PC-9 (cell line): Measurements from ENCODE around the gene SRY. TPM values are rescaled to one million over a fixed set of nuclear protein-coding genes. Genes with fewer than 3 reads are reported as not detected.

Experiments used
- BruUV-seq: library from RNA; stranded (reverse); fragments of 400-500 nt; replicated peaks from 2 replicates; lab custom pipeline; 2021; lab: Mats Ljungman, UMichigan
- CTCF ChIA-PET: fragments of 300-600 bp; sonication (Branson Sonifier 250); formaldehyde crosslinking; loops from one replicate; lab custom pipeline; 2022; ENCODE audit warnings: antibody characterized with exemption; lab: Charles Lee
- POLR2A ChIA-PET: fragments of 300-600 bp; sonication (Branson Sonifier 250); formaldehyde crosslinking; loops from one replicate; lab custom pipeline; 2022; ENCODE audit warnings: antibody characterized with exemption; ENCODE audit not compliant: unreplicated experiment; lab: Charles Lee
- DNase-seq, 2 experiments: peaks; one replicate each; pipeline versions ENCODE4 v3.0.0 to v3.0.0-alpha.2; 2015 to 2022; ENCODE audit warnings: mixed read lengths in 1 of 2
- H2AFZ ChIP-seq: fragments of 200-600 bp; sonication (generic); 2 replicates; pipeline ENCODE4 v1.8.1; 2017; ENCODE audit warnings: antibody characterized with exemption
- H3F3A ChIP-seq: fragments of 200-600 bp; sonication (generic); 2 replicates; pipeline ENCODE4 v1.8.1; 2017; ENCODE audit warnings: antibody characterized with exemption, mild to moderate bottlenecking, low read depth; ENCODE audit not compliant: insufficient read depth
- H3K27ac ChIP-seq: fragments of 200-600 bp; sonication (generic); 2 replicates; pipeline ENCODE4 v1.6.1; 2016; ENCODE audit warnings: mixed run types
- H3K27me3 ChIP-seq: fragments of 200-600 bp; sonication (generic); 2 replicates; pipeline ENCODE4 v1.6.1; 2016; ENCODE audit warnings: low read depth, mixed run types; ENCODE audit not compliant: insufficient read depth
- H3K36me3 ChIP-seq: fragments of 200-600 bp; sonication (generic); 2 replicates; pipeline ENCODE4 v1.6.1; 2016; ENCODE audit warnings: low read depth, mixed run types
- H3K4me1 ChIP-seq: fragments of 200-600 bp; sonication (generic); replicated peaks from 2 replicates; pipeline ENCODE4 v1.6.1; 2016; ENCODE audit warnings: mixed run types; ENCODE audit not compliant: insufficient read depth
- H3K4me2 ChIP-seq: fragments of 200-600 bp; sonication (generic); 2 replicates; pipeline ENCODE4 v1.6.1; 2017; ENCODE audit warnings: mixed run types
- H3K4me3 ChIP-seq: fragments of 200-600 bp; sonication (generic); 2 replicates; pipeline ENCODE4 v1.6.1; 2016; ENCODE audit warnings: mixed run types
- H3K79me2 ChIP-seq: fragments of 200-600 bp; sonication (generic); 2 replicates; pipeline ENCODE4 v1.6.1; 2017; ENCODE audit warnings: low read depth, mixed run types
- H3K9me2 ChIP-seq: fragments of 200-600 bp; sonication (generic); 2 replicates; pipeline ENCODE4 v1.8.1; 2017; ENCODE audit warnings: mild to moderate bottlenecking; ENCODE audit not compliant: insufficient read depth
- H3K9me3 ChIP-seq: fragments of 200-600 bp; sonication (generic); 2 replicates; pipeline ENCODE4 v1.8.1; 2016; ENCODE audit warnings: low read depth; ENCODE audit not compliant: insufficient read depth
- H4K20me1 ChIP-seq: fragments of 200-600 bp; sonication (generic); 2 replicates; pipeline ENCODE4 v1.8.1; 2017; ENCODE audit not compliant: insufficient read depth
- CTCF ChIP-seq: fragments of 200-600 bp; sonication (generic); conservative IDR thresholded peaks from 2 replicates; pipeline ENCODE4 v1.6.1; 2017; ENCODE audit warnings: mixed run types, antibody characterized with exemption, mild to moderate bottlenecking, moderate library complexity
- EZH2 ChIP-seq: fragments of 200-600 bp; sonication (generic); IDR thresholded peaks from 2 replicates; pipeline ENCODE4 v1.8.0; 2017; ENCODE audit warnings: antibody characterized with exemption, low read depth
- intact Hi-C: fragments of 100-400 bp; cut with micrococcal nuclease; formaldehyde crosslinking; loops from one replicate; pipeline ENCODE4 v1.10.0; 2022; ENCODE audit not compliant: unreplicated experiment
- total RNA-seq: library from RNA; stranded (reverse); gene quantifications from 2 replicates; pipeline ENCODE4 v1.2.3, GENCODE V29; 2021

SRY gene
- total RNA-seq, 1 experiment from 2014 or later: not detected

GRCh38 chrY:2786876-2787512 is 488 bp downstream of the SRY start:
- Histone ChIP-seq H3K4me2 (no peak overlapping the region), H3K4me3 (no peak overlapping the region), H4K20me1 (no peaks in the 10 kb centered on the region), H3K4me1 (no peaks in the 10 kb centered on the region), H3K9me3 (no peaks in the 10 kb centered on the region), H3F3A (no peaks in the 10 kb centered on the region), H3K27ac (no peak overlapping the region), H3K79me2 (no peaks in the 10 kb centered on the region), H3K27me3 (no peaks in the 10 kb centered on the region), H2AFZ (no peak overlapping the region), H3K9me2 (no peaks in the 10 kb centered on the region), H3K36me3 (no peaks in the 10 kb centered on the region)
- DNase-seq: no peak
- TF ChIP-seq EZH2: no peak
- TF ChIP-seq CTCF: no peak
- no TSS peak for BruUV-seq
- intact Hi-C loops: no loop called here
- CTCF ChIA-PET: no interaction called here
- POLR2A ChIA-PET: no interaction called here

Other genes starting within 250 kb of the SRY start
- not detected in 2 replicates for gene RPS4Y1, start 53.9 kb upstream of the SRY start, total RNA-seq
- not detected in 2 replicates for gene ZFY, start 147.7 kb upstream of the SRY start, total RNA-seq